Stimulated activated CD4-positive, alpha-beta T cell treated with anti-CD3 and anti-CD28 coated beads, Interleukin-2, amount 100 ng/mL, for 48 hours (primary cell): ENCODE data around the gene BAIAP2L1.

ENCODE experiments used
- DNase-seq, 2 donors: peaks; one replicate each; pipeline ENCODE4 v3.0.0-alpha.2; 2020

BAIAP2L1 gene

DNA sequence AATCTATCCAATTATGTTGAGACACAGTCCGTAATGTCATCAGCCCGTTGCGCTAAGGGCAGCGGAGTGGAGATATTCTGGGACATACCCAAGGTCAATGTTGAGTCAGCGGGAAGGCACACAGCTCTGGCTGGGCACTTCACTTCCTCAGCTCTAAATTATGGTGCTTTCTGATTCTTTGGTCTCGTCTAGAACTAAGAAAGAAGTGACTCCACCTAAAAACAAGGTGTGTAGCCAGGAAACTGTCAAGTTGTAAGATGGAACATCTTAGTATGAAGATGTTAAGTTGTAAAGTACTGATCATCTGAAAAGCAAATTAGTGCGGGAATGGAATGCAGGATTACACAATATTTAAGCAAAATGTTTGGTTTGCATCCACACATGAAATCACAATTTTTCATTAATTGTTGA, 43.1 kb downstream of the BAIAP2L1 start:
- no peak for DNase-seq

DNA sequence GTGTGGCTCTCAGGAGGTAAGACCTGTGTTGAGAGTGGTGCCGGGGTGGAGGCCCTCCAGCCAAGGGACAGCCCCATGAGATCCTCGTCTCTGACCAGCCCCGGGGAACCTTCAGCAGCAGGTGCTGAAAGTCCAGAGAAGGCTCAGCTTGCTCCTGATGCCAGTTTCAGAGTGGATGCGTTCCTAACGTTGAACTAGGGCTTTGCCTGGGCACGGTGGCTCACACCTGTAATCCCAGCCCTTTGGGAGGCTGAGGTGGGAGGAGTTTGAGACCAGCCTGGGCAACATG, 45.7 kb downstream of the BAIAP2L1 start:
- DNase-seq = no peak

DNA sequence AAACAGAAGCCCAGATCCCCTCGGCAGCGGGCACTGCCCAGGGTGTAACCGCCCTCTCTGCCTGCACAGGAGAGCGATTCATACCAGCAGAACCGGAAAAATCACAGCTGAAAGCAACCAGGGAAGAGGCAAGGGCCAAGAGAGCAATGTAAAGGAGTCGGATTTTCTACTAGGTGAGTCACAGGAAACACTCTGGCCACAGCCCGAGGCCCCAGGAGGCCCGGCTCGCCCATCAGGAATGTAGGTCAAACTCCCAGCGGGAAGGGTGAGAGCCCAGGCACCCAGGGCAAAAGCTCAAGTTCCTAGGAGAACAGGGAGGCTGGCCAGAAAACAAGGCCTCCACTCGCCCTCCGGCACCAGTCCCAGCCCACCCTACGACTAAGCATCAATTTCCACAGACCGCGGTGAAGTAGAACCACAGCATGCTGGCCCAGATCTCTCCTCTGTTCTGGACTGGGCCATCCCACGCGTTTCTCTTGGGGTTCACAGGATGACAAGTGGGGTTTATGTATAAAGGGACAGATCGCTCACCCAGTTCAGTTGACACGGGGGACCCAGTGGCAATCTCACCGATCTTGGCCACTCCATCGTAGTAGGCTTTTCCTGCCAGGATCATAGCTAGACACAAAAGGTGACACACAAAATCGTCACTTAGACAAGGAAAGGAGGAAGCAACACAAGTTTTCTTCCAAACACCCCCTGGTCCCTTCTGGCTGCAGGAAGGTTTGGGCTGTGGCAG, 46.2 kb downstream of the BAIAP2L1 start:
- no peak for DNase-seq

DNA sequence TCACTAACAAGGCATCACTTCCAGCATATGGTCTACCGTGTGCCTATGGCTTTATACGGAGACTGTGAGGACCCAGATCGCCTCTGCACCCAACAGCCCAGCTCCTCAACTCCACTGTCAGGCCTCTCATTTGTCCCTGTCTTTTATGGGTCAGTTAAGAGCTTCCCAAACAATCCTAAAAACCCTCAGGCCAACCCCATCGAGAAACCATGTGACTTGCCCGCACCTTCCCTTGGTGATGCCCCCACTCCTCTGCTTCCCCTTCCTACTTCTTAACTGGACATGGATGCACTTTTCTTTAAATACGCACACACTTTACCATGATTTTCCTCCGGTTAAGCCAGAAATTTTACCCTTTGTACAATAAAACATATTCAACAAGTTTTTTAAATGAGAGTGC, 46.8 kb downstream of the BAIAP2L1 start:
- no peak for DNase-seq

DNA sequence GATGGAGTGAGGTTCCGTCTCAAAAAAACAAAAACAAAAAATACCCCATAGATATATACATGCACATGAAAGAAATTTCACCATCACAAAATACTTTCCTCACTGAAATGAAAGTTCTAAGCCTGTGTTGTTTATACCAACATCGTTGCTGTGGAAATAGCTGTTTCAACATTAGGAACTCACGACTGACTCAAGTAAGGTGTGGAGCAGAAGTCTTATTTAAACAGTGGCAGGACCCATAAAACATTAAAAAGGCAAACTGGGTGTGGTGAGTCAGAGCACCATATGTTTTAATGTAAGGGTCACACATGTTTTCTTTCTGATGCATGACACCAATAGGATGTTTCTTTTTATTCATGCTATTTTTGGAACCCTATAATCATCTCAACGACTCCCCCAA, 48.3 kb downstream of the BAIAP2L1 start:
- no peak for DNase-seq

DNA sequence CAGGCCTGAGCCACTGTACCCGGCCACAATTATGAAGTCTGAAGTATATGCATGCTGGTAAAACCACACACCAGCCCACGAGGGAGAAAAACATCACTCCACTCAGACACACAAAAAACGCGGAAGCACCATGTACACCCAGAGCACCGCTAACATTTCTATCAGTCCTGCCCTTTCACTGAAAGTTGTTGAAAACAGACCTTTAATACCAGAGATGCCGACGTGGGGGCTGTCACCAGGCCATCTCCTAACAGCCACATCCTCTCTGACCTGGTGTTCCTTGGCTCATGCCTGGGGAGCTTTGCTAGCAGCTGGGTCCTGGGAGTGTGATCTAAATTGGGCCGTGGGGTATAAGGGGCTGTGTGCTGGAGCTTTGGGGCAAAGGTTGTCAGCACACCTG, 49.8 kb downstream of the BAIAP2L1 start:
- no peak for DNase-seq

DNA sequence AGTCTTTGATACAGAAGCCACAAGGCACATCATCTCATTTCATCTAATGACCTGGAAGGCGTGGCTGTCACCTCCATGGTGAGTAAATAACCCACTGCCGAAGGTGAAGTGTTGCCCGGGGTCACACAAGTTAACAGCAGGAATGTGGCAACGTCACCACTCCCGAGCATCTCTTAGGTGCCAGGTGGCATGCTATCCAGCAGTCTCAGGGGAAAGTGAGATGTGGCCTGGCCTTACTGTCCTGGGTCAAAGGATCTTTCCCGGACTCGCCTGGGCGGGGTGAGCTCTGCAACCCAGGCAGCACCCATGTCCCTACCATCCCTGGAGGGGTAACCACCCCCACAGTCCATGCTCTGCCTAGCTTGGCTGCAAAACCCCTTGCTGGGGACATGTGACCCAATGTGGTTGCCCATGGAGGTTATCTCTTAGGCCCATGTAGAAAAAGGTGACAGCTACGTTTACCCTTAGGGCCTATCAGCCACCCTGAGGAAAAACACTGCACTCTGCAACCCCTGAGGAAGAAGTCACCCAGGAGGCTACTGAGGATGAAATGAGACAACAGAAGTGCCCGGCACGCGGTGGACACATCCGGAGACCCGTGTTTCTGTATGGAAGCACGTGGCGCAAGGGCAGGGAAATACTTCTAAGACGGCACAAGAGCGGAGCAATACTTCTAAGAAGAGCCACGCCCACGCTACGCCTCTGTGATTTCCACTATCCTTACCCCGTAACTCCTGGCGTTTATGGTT, 52.0 kb downstream of the BAIAP2L1 start:
- DNase-seq = no peak

DNA sequence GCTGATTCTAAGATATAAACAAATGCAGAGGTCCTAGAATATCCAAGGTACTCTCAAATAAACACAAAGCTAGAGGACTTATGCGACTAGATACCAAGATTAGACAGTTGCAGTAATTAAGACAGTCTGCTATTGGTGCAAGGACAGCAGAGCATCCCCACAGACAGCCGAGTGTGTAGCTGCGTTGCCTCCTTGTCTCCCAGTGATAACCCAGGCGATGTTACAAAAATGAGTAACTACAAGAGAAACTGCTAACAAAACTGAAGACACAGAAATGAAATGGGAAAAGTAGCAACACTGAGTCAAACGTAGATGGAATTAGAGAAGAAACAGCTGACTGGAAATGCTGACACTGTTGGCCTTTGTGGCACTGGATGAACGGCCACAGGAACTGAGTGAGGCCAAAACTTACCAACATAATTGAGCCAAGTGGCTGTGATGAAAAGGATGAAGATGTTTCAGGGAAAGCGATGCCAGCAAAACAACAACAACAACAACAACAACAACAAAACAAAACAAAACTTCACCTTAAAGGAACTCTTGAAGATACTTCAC, 54.3 kb downstream of the BAIAP2L1 start:
- no peak for DNase-seq

DNA sequence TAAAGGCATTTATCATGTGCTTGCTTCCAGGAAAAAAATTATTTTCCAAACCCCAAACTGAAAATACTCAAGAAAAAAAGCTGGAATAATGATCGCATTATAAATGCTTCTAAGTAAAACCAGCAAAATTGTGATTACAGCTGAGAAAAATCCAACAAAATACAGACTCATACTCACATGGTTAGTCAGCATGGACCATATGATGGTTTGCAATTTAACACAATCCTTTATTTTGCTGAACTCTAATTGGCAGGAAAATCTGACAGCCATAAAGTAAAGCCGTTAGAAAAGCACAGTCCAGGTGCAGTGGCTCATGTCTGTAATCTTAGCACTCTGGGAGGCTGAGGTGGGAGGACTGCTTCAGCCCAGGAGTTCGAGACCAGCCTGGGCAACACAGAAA, 59.8 kb downstream of the BAIAP2L1 start:
- DNase-seq = no peak

DNA sequence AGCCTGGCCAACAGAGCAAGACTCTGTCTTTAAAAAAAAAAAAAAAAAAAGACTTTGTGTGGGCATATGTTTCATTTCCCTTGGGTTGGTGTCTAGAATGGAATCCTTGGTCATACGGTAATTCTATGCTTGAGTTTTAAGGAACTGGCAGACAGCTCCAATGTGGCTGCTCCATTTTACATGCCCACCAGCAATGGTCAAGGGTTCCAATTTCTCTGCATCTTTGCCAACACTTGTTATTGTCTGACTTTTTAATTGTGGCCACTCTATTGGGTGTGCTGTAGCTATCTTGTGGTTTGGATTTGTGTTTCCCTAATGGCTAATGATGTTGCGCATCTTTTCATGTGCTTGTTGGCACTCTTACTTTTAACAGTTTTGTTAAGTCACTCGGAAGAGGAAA, 61.8 kb downstream of the BAIAP2L1 start:
- DNase-seq = no peak

DNA sequence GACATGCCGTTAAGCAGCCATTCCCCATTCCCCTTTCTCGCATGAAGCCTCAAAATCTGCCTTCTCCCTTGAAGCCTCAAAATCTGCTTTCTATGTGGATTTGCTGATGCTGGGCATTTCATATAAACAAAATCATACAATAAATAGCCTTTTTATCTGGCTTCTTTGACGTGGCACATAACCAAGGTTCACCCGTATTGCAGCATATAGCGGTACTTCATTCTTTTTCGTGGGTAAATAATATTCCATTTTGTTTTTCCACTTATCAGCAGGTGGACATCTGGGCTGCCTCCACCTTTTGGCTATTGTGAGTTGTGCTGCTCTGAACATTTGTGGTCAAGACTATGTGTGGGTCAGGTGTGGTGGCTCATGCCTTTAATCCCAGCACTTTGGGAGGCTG, 62.4 kb downstream of the BAIAP2L1 start:
- no peak for DNase-seq

DNA sequence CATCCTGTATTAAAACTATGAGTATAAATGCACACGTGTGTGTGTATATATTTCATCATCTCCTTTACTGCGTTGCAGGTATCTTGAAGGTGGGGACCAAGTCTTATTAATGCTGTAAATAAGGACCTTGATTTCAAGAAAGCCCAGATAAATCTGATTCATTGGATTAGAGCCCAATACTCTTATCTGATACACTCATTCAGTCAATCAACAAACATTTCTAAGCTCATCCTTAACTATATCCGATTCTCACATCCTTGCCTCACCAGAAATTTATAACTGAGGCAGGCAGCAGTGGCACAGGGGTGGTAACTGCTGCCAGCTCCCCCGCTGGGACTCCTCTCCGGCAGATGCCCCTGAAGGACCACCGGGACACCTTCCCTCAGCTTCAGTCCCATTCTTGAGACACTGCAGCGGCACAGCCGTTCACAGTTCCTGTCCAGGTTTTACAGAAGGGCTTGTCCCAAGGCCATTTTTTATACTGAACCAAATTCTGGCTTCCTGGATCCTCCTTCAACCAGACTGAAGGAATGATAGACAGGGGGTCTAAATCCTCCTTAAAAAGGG, 65.4 kb downstream of the BAIAP2L1 start:
- no peak for DNase-seq

DNA sequence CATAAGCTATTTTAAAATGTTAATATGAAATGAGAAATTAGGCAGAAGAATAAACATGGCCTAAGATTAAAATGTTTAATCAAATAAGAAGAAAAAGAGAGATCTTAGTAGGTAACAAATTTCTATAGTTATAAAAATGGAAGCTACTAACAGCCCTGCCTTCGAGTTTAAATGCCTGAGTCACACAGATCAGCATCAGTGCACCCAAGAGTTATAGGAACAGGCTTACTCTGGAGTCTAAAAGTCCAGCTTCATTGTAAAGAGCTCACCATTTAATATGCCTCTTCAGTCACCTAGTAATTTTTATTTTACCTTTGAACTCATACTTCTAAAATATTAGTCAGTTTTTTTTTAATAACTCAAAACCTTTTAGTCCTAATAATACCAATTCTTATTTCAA, 66.8 kb downstream of the BAIAP2L1 start:
- DNase-seq = no peak

DNA sequence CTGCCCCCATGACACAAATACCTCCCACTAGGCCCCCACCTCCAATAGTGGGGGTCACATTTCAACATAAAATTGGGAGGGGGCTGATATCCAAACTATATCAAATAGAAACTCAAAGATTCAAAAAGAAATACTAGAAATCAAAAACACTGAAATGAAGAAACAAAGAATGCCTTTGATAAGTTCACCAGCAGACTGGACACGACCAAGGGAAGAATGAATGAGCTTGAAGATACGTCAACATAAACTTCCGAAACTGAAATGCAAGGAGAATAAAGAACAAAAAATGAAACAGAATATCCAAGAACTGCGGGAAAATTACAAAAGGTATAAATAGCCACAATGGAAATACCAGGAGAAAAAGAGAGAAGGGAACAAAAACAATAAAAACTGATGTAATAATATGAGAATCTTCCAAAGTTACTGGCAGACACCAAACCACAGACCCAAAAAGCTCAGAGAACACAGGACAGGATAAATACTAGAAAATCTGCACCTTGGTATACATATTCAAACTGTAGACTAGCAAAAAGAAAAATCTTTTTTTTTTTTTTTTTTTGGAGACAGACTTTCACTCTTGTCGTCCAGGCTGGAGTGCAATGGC, 69.9 kb downstream of the BAIAP2L1 start:
- DNase-seq = no peak

DNA sequence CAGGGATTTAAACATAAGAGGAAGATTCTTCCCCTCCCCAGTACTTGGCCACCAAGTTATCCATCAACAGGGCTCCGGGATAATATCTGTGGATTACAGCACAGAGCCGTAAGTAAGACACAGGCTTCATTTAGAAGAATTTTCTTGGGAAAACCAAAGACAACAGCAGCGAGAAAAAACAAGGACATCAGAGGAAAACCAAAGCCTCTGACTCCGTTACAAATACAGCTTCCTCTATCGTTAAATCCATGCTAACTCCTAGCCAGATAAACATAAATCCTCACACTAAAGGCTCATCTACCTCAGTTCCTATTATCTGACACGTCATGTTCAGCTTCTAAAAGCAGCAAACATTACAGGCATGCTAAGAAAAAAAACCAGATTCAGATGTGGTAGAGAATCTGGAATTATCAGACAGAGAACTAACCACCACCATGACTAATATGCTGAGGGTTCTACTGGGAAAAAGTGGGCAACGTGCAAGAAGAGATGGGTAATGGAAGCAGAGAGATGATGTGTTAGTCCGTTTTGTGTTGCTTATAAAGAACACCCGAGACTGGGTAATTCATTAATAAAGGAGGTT, 71.0 kb downstream of the BAIAP2L1 start:
- DNase-seq = no peak

DNA sequence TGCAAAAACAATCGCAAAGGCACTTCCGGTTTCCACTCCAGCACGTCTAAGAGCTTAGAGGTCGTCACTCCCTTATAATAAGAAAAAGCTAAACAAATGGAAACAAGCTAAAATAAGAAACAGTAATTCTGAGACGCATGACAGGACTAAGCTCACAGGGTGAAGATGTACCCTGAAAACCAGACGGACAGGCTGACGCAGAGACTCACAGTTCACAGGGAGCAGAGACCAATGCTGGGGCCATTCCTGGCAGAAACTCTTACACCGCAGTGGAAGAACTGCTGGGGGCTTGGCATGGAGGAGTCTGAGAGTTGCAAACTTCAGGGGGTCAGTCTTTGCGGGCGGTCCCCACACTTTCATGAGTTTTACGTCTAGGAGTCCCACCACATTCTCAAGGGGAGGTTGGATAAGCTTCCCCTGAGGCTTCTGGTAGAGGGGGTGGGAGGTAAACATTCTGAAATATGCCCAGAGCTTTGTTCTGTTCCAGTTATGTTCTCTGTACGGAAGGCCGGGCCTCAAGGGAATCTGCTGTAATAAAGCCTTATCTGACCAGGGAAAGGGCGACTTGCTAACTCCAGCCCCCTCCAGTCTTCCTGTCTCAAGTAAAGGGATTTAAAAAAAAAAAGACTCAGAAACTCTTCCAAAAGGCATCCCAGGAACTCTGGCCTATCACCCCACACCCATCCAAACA, 71.6 kb downstream of the BAIAP2L1 start:
- no peak for DNase-seq

DNA sequence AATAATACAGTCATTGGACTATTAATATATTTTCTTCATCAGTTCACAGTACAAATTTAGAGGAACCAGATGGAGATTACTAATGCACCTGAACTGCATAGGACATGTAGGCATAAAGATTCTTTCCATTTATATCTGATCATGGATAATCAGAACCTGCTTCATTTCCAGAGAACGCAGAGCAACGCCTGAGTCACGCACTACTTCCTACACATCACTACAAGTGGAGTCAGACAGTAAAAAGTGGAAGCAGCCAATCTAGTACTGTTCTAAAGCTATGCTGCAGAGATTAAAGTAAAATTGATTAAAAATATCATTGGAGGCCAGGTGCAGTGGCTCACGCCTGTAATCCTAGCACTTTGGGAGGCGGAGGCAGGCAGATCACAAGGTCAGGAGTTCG, 76.1 kb downstream of the BAIAP2L1 start:
- DNase-seq = no peak

DNA sequence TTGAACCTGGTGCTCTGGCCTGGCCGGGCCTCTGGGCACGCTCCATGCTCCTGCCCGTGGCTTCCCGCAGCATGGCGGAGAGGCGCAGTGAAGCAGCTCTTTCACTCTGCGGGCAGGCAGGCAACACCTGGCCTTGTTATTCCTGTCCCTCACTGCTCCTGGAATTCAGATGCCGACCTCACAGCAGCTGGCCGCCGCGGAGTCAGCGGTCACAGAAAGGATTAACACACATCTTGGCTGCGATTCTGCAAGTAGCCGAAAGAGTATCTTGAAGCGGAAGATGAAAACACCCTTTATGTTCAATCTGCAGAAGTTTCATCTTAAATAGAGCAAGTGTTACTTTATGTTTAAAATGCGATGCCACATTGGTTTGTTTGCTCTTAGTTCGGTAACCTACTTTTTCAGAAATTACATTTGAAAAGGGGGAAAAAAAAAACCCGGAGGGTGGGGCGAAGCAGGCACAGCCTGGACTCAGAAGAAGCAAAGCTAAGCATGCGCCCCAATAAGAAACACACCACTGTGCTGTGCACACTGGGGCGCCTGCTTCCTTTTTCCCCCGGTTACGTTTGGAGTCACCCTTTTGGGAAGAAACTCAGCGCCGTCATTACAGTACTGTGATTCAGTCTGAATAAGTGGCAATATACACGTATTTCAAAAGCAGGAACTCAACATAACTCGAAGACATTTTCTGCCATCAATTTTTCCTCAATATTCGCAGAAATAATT, 77.1 kb downstream of the BAIAP2L1 start:
- no peak for DNase-seq

DNA sequence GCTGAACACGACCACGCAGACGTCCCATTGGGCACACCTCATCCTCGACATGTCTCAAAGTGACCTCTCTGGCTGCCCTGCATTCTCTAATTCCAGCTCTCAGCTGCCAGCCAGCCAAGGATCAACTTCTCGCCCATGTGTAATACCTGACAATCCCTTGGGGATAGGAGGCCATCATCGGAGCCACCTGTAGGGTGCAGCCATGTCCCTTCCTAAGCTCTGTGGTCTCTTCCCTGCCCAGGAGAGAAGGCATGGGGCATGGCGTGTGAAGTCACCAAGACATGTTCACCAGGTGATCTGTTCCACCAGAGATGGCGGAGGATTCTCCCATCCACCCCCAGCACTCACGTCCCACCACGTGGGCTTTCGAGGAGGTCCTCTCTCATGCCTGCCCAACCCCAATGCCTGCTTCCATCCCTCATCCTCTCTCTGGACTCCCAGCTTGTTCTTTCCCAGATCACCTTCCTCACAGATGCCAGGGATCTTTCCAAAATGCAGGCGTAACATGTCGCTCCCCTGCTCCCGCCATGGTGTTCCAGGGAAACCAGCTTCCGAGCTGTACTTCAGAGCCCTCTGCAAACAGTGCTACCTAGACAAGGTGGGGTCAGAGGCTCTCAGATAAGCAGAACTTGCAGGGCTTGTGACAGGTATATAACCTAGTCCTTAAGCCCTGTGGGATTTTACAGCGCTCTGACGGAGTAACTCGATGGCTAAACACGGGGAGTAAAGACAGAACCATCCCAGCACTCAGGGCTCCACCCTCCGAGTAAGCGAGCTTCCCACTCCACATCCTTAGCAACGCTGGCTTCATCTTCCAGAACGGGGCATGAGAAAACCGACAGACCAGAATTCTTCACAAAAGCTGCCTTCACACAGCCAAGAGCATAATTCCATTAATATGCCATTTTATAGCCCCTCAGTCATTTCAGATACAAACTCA, 78.3 kb downstream of the BAIAP2L1 start:
- no peak for DNase-seq

DNA sequence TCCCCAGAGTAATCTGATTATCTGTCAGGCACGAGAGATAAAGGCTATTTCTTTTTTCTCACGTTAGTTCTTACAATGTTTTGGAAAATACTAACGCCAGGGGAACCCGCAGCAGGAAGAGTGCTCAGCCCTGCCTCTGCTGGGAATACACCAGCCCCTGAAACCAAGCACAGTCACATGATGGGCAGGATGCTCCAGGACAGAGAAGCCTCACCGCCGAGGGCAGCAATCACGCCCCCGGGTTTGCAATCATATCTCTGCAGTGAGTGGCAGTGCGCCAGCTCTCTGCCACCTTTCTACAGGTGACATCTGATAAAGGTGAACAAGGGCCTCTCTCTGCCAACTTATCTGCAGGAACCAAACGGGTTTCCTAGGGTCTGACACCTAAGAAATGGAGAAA, 79.6 kb downstream of the BAIAP2L1 start:
- DNase-seq = no peak

DNA sequence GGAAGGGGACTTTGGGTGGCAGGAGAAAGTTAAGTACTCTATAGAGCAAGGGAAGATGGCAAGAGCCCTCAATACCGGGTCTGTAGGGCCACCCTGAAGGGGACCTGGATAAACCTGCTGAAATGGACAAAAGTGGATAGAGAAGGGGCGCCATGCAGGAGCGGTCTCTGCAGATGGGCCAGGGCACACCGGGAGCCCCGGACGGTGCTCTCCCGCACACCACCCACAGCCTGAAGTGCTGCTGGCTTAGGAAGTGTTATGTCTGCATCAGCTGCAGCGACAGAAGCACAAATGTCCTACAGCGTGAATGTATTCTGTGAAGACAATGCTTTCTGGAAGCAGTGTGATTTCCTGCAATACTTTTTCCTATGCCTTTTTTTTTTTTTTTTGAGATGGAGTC, 81.7 kb downstream of the BAIAP2L1 start:
- DNase-seq = no peak
